Measurements from ENCODE around the gene MXRA8.
A peak's percentile ranks its signal among the peaks of the same experiment; 100 is the strongest.
"Not testable (repeated sequence)": the region's sequence is repeated elsewhere in the genome, so short reads cannot be mapped to it uniquely, and the experiment has no call there.

MXRA8 gene, protein sequence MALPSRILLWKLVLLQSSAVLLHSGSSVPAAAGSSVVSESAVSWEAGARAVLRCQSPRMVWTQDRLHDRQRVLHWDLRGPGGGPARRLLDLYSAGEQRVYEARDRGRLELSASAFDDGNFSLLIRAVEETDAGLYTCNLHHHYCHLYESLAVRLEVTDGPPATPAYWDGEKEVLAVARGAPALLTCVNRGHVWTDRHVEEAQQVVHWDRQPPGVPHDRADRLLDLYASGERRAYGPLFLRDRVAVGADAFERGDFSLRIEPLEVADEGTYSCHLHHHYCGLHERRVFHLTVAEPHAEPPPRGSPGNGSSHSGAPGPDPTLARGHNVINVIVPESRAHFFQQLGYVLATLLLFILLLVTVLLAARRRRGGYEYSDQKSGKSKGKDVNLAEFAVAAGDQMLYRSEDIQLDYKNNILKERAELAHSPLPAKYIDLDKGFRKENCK

DNA sequence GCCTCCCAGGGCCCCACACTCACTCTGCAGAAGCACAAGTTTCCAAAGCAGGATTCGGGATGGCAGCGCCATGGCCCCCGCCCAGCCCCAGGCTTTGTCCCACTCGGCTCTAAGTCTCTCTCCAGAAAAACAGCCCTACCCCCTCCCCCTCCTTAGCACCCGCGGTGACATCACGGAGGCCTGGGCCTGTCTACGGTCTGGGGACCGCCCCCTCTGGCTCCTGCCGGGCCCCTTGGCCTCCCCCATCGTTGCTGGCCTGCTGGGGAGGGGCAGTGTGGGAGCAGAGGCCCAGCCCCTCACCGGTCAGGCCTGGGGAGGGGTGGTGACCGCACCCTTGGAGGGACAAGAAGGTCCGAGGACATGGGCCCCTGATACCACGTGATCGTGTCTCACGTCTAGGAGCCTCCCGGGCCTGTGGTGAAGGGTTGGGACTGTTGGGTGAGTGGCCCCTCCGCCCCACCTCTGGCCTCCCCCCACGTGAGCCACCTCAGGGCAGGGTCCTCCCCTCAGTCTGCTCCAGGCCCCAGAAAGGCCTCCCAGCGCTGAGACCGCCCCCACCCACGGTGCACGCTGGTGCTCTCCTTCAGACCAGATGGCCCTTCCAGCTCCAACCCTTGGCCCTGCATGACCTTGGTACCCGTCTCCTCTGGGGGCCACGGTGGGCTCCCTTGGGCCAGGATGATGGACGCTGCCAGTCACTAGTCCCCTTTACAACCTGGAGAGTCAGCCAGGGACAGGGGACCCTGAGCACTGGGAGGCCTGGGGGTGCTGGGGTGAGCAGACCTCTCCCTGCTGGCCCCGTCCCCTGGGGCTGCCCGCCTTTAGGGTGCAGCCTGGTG is at the start of gene MXRA8:
TSS of gene MXRA8 (minus strand) at position 123 of the 839 bp plus-strand sequence. CDS start at position 72, 51 bp downstream.
- no peak for DNase-seq

DNA sequence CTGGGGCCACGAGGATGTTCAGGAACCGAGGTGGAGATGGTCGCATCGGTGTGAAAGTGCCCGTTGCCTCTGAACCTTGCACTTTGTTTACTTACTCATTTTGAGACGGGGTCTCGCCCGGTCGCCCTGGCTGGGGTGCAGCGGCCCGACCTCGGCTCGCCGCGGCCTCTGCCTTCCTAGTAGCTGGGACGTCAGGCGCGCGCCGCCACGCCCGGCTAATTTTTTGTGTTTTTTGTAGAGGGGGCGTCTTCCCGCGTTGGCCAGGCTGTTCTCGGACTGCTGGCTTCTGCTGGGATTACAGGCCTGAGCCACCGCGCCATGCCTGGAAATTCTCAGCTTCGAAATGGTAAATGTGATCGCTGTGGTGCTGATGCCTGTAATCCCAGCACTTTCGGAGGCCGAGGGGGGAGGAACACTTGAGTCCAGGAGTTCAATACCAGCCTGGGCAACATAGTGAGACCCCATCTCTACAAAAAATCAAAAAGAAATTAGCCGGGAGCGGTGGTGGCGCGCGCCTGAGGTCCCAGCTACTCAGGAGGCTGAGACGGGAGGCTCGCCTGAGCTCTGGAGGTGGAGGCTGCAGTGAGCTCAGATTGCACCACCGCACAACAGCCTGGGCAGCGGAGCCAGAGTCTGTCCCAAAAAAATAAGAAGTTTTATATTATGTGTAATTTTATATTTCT is 49.4 kb upstream of the MXRA8 start:
- in situ Hi-C loops (cut with MboI; ENCODE audit: low pct_unique_long_range_greater_than_20kb, low sequenced_read_pairs) = no loop called here
- peak; percentile 49 for DNase-seq

More for the DNA sequence above, at the start of gene MXRA8:
- in situ Hi-C loops (cut with MboI; ENCODE audit: low pct_unique_long_range_greater_than_20kb, low sequenced_read_pairs) = no loop called here

DNA sequence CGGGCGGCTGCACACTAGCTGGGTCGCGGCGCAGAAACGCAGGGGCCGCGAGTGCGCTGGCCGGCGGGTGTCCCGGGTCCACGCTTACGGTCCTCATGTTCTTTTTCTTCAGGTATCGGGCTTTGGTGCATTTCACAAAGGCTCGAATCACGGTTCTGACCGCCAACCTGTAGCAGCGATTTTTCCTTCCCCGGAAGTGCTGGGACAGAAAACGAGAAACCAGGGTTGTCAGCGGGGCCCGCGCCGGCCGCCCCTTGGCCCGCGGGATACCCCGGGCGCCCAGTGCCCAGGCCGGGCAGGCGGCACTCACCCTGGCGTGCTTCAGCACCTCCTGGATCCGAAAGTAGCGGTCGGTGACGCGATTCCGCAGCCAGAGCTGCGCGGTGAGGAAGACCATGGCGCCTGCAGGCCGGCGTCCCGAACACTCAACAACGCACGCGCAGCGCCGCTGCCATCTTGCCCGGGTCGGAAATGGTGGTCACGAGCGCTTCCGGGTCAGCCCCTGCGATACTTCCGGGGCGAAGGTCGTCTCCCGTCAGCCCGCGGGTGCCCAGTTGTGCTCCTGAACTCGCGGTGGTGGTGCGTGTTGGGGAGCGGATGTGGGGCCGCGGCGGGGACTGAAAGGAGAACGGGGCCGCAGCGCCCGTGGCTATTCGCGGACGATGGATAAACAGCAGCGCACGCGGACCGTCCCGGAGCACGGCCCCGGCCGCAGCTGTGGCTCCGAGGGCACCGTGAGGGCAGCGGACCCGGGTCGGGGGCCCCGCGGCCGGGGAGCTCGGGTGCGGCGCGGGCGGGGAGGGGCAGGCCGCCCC is 48.7 kb upstream of the MXRA8 start, which contains the start of gene MRPL20:
TSS of gene MRPL20 (minus strand) at position 473 of the 815 bp plus-strand sequence. CDS start at position 397, 76 bp downstream.
- in situ Hi-C loops (cut with MboI; ENCODE audit: low pct_unique_long_range_greater_than_20kb, low sequenced_read_pairs) = no loop called here

DNA sequence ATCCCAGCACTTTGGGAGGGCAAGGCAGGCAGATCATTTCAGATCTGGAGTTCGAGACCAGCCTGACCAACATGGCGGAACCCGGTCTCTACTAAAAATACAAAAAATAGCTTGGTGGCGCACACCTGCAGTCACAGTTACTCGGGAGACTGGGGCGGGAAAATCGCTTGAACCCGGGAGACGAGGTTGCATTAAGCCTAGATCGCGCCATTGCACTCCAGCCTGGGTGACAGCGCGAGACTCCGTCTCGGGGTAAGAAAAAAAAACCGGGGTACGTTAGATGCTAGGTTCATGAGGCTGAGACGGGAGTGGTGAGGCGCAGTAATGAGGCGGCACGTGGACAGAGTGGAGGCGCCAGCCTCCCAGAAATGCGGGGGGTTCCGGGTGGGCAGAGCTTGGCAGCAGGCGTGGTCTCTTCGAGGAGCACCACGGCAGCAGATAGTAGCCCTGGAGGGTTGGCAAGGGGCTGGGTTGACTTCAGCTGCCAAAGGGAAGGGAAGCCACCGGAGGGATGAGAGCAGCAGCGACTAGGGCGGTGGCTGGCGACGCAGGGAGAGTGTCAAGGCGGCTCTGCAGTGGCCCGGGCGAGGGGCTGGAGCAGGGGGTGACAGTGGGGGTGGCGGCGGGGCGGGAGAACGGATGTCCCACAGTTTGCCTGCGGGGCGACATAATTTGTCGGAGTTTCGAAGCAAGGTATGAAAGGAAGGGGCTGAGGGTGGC is 47.9 kb upstream of the MXRA8 start:
- in situ Hi-C loops (cut with MboI; ENCODE audit: low pct_unique_long_range_greater_than_20kb, low sequenced_read_pairs) = no loop called here
- DNase-seq = peak; percentile 23

More for the DNA sequence above, 48.7 kb upstream of the MXRA8 start, which contains the start of gene MRPL20:
- peak; percentile 92 for DNase-seq

DNA sequence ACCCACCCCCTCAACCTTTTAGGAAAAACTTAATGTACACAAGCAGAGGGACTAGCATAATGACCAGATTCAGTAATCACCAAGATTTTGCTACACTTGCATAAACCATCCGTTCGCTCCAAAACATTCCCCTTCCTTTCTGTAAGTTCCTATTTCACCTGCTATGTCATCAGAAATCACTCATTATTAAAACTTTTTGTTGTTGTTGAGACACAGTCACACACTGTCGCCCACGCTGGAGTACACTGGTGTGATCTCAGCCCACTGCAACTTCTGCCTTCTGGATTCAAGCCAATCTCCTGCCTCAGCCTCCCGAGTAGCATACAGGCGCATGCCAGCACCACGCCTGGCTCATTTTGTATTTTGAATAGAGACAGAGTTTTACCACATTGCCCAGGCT is 45.3 kb upstream of the MXRA8 start:
- in situ Hi-C loops (cut with MboI; ENCODE audit: low pct_unique_long_range_greater_than_20kb, low sequenced_read_pairs) = no loop called here
- no peak for DNase-seq

DNA sequence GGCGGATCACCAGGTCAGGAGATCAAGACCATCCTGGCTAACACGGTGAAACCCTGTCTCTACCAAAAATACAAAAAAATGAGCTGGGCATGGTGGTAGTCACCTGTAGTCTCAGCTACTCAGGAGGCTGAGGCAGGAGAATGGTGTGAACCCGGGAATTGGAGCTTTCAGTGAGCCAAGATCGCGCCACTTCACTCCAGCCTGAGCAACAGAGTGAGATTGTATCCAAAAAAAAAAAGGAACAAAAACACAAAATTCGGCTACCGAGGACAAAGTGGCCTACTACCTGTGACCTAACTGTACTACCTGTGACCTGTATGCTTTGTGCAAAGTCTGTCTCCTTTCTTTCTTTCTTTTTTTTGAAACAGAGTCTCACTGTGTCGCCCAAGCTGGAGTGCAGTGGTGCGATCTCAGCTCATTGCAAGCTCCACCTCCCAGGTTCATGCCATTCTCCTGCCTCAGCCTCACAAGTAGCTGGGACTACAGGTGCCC is 44.6 kb upstream of the MXRA8 start:
- DNase-seq; in situ Hi-C loops (cut with MboI; ENCODE audit: low pct_unique_long_range_greater_than_20kb, low sequenced_read_pairs): not testable (repeated sequence)

DNA sequence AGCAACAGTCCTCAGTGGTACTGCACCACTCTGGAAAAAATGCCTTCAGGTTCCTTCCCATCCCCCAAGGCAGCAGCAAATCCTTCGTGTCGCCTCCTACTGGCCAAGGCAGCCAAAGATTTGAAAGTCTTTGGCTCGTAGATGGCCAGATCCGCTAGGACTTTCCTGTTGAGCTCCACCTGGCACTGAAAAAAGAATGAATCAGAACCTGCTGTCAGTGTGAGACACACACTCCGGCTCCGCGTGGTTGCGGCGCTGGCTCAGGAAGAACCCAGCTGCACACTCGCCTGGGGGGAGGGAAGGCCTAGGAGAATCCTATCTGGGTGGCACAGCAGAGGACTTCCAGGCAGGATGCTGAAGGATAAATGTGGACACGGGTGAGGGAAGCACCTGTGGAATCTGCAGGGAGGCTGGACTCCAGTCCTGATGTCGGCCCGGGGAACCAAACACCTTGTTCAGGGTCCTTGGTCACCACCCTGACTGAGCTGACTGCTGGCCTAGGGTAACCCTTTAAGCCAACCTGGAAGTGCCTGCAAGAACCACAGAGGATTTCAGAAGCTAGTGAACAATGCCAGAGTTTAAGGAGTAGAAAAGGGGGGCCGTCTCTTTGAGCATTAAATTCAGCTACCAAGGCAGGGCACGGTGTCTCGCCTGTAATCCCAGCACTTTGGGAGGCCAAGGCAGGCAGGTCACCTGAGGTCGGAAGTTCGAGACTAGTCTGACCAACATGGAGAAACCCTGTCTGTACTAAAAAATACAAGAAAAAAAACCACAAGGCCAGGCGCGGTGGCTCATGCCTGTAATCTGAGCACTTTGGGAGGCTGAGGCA is 43.9 kb upstream of the MXRA8 start:
- in situ Hi-C loops (cut with MboI; ENCODE audit: low pct_unique_long_range_greater_than_20kb, low sequenced_read_pairs) = no loop called here
- peak; percentile 75 for DNase-seq

DNA sequence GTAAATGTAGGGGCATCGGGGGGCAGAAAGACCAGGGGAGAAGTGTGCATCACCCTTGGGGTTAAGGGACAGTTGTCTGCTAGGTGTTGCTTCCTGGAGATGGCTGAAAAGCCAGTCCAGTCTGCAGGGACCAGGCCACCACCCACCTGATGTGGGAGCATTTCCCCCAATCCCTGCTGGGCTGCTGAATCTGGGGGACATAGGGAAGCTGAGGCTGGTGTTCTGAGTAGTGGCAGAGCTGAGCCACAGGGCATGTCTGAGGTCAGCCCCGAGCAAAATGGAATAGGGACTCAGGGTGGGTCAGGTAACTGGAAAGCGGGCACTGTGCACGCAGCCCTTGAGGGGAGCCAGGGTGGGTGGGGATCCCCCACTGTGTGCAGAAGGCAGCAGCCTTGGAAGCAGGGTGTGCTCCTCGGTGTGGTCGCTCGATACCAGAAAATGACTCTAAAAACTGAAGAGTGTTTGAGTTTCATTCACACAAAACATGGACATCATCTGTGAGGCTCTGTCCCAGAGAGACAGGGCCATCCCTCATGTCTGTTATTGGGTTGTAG is 43.2 kb upstream of the MXRA8 start:
- in situ Hi-C loops (cut with MboI; ENCODE audit: low pct_unique_long_range_greater_than_20kb, low sequenced_read_pairs) = no loop called here
- no peak for DNase-seq

DNA sequence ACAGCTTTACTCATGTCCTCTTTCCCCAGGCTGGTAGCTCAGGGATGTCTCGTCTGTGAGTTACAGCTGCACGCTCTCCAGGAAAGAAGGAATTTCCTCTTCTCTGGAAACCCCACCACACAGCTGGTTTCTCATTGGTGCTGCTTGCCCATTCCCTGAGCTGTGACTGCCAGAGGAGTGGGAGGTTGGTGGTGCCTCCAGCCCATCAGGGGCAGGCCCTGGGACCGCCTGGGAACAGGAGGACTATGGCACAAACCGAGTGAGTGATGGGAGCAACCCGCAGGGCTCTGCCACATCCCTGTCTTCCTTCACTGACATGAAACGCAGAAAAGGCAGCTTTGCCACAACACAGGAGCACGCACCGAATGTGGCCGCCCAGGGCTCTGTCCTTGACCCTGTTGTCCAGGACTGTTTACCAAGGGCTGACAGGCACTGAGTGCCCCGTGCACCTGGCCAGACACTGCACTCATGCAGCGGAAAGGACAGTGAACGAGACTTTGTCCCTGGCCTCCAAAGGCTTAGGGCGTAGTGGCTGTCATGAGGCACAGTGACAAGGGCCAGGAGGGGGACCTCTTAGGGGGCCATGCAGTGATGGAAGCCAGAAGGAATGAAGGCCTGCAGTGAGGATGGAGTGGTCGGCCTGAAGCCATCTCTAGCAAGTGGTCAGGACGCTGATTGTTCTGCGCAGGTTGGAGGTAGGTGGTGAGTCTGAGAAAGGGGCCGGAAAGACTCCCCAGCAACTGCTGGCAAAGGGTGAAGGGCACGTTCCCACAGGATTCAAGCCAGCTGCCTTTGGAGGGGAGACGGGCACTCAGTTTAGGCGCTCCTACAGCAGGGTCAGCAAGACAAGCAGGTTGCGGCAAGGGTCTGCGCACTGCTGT is 42.5 kb upstream of the MXRA8 start:
- no peak for DNase-seq
- in situ Hi-C loops (cut with MboI; ENCODE audit: low pct_unique_long_range_greater_than_20kb, low sequenced_read_pairs) = no loop called here

DNA sequence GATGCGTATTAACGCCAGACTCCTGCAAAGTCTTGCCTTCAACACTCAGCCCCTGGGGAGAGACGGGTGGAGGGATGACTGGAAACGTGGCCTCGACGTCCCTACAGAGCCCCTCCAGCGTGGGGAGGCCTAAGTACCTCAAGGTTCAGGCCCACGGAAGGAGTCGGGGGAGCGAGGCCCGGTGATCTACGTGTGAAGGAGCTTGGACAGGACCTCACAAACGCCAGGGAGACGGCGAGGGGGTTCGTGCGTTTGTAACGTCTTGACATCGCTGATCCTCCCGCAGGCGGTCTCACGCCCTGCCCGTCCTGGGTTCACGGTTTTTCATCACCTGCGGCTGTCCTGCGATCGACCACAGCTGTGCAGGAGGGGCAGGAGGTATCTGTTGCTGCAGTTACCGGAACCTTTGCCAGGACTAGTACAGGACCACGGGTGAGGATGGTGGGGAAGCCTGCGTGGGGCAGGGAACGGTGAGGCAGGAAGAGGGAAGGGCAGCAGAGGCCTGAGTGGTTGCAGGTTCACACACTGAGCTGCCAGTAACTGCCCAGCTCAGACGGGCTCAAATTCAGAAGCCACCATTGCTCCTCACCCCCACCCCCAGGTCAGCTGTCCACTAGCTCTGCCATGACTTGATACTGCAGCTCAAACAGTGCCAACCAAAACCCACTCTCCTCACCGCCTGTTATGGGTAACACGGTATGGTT is 41.7 kb upstream of the MXRA8 start:
- DNase-seq = peak; percentile 27

DNA sequence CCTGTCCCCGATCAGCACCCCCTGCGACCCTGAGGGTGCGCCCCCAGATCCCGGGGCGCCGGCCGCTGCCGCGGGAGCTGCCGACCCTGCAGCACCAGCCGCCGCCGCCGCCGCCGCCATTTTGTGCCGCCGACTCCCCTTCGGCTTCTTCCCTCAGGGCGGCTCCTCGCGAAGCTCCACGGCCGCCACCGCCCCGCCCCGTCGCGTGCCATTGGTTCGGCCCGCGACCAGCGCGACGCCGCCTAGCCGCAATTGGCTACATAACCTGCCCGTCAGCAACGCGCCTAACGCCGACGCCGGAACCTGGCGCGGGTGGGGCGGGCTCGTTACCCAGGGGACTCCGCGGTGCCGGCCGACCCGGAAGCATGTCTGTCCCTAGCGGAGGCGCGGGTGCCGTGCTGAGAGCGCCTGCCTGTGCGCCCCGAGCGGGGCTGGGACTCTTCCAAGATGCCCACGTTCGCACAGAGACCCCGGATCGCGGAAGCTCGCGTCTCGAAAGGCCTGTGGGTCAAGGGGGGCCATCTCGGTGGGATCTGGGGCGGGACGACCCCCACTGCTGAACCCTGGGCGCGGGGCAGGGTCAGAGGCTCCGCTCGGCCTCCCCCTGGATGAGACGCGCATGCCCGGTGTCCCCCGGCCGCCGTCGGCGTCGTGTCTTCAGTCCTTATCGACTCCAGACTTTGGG is 41.0 kb upstream of the MXRA8 start, which contains the start of gene CCNL2:
TSS of gene CCNL2 (minus strand) at position 149 of the 685 bp plus-strand sequence. CDS start at position 120, 29 bp downstream.
- DNase-seq = peak; percentile 99
- in situ Hi-C loops (cut with MboI; ENCODE audit: low pct_unique_long_range_greater_than_20kb, low sequenced_read_pairs) = no loop called here

More for the DNA sequence above, 41.7 kb upstream of the MXRA8 start:
- in situ Hi-C loops (cut with MboI; ENCODE audit: low pct_unique_long_range_greater_than_20kb, low sequenced_read_pairs) = no loop called here

DNA sequence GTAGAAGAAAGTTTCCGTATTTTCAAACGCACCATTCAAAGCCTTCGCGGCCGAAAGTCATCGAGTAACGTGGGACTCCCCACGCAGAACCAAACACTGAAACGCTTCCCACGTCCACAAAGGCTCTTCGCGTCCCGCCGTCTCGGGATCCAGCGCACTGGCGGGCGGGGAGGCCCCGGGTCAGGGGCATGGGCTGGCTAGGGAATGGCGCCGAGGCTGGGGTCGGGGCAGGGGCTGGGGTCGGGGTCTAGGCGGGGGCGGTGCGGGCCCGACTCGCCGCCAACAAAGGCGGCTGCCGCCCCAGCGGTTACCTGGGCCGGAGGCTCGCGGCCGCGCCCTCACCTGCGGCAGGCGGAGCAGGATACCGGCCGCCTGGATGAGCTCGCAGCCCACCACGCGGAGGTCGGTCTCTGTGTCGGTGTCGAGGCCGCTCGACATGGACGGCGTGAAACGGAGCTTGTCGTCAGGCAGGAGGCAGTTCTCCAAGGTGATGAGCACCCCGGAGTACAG is 40.4 kb upstream of the MXRA8 start:
- in situ Hi-C loops (cut with MboI; ENCODE audit: low pct_unique_long_range_greater_than_20kb, low sequenced_read_pairs) = no loop called here
- no peak for DNase-seq

DNA sequence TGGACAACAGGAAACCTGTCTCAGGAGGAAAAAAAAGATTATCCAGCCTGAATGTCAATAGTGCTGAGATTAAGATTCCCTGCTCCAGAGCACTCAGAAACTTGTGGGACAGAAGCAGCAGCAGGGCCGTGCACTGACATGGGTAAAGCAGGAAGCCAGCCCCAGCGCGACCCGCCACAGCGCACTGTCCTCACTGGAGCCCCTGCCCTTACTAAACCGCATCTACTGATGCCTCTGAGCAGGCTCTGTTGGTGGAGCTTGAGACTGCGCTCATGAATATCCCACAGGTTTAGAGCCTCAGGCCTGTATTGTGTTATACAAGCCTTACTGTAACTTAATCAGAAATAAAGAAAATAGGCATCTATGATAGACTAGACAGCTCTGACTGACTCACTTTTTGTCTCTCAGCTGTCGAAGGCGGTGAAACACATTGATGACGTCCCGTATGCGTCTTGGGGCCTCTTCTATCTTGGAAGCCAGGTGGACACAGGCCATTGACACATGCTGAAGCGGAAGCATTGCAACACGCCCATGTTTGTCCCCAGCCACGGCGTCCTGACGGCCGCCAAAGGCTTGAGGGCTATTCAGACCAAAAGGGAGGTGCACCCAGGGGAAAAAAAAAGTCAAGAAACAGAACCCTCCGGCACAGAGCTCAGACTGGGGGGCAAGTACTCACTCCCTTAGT is 39.6 kb upstream of the MXRA8 start:
- DNase-seq = peak; percentile 59
- in situ Hi-C loops (cut with MboI; ENCODE audit: low pct_unique_long_range_greater_than_20kb, low sequenced_read_pairs) = no loop called here

DNA sequence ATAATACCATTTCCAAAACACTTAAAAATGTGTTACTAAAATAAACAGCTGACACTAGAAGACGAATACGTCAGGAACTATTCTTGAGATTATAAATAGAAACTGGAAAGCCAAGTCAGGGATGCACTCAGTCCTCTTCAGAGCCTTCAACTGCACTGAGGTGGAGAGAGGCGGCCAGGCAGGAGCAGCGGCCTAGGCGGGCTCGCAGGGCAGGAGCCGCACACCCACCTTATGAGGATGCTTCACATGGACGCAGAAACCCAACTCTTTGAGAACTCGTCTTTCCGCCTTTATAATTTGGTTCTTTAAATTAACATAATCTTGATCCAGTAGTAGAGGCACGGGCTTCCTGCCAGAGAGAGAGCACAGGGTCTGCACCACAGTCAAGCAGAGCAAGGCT is 36.8 kb upstream of the MXRA8 start:
- DNase-seq = no peak
- in situ Hi-C loops (cut with MboI; ENCODE audit: low pct_unique_long_range_greater_than_20kb, low sequenced_read_pairs) = no loop called here

Data from KBM-7 (cell line).